Retinal pigment epithelial cell (primary cell): ENCODE measurements around the gene MAN2A1.

Experiments
- DNase-seq: peaks from one replicate; pipeline ENCODE4 v3.0.0-alpha.2; 2010; ENCODE audit warnings: low read depth
- H3K4me3 ChIP-seq: 2 replicates; pipeline ENCODE4 v1.5.1; 2011; ENCODE audit warnings: mild to moderate bottlenecking, low read length, control low read depth, moderate library complexity
- TF ChIP-seq, protein P1 (sequence below): conservative IDR thresholded peaks from 2 replicates; pipeline ENCODE4 v1.5.1; 2011; ENCODE audit warnings: low read depth, low read length, control low read depth, inconsistent platforms

MAN2A1 gene

DNA sequence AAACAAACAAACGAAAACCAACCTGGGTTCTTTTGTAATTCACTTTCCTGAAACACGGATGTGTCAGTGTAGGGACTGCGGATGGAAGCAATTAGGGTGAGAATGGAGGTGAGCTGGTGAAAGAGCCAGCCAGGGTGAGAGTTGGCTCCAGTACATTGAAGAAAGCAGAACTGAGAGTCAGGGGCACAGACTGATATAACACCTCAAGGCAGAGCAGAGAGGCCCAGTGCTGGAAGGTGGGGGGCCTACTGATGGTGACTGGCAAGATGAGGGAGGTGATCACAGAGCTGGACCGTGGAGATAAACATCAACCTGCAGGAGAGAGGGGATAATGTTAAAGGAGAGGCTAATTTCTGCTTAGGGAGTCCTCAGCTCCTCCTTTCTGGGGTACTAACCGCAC lies 221.1 kb downstream of the MAN2A1 start:
- no peak for DNase-seq

DNA sequence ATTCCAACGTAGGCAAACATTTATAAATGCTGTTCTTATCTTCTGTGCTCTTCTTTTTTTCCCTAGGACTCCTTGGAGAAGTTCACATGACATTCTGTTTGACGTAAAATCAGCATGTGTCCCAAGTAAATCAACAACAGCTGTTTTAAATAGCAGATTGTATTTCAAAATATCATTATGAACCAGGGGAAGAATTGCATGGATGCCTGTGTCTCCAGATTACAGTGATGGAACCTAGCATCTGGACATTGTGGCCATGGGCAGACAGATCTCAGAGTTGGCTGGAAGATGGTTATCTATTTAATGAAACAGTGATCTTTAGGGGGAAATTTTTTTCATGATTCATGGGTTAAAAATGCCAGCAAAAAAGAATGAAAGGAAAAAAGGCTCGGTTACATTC lies 222.0 kb downstream of the MAN2A1 start:
- H3K4me3 ChIP-seq: no peak overlapping the region
- TF ChIP-seq, protein P1, sequence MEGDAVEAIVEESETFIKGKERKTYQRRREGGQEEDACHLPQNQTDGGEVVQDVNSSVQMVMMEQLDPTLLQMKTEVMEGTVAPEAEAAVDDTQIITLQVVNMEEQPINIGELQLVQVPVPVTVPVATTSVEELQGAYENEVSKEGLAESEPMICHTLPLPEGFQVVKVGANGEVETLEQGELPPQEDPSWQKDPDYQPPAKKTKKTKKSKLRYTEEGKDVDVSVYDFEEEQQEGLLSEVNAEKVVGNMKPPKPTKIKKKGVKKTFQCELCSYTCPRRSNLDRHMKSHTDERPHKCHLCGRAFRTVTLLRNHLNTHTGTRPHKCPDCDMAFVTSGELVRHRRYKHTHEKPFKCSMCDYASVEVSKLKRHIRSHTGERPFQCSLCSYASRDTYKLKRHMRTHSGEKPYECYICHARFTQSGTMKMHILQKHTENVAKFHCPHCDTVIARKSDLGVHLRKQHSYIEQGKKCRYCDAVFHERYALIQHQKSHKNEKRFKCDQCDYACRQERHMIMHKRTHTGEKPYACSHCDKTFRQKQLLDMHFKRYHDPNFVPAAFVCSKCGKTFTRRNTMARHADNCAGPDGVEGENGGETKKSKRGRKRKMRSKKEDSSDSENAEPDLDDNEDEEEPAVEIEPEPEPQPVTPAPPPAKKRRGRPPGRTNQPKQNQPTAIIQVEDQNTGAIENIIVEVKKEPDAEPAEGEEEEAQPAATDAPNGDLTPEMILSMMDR: no peak
- no peak for DNase-seq

More for the DNA sequence above, 221.1 kb downstream of the MAN2A1 start:
- H3K4me3 ChIP-seq: no peak overlapping the region
- TF ChIP-seq, protein P1: no peak

DNA sequence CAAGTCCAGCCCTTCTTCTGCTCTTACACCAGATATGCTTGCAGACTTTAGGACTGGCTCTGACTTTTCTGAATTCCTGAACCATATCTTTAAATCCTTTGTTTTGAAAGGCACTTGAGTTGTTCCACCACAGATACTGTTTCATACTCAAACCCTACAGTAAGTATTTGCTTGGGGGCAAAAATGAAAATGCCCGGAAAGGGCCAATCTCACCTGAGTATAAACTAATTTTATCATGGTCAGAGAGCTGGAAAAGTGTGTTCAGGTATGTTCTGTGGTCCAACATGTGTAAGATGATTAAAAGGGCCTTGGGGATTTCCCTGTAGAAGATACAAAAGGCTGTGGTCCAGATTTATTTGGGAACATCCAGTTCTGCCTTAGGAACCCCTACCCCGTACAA lies 225.2 kb downstream of the MAN2A1 start:
- H3K4me3 ChIP-seq: no peak overlapping the region
- TF ChIP-seq, protein P1: no peak
- DNase-seq: no peak

DNA sequence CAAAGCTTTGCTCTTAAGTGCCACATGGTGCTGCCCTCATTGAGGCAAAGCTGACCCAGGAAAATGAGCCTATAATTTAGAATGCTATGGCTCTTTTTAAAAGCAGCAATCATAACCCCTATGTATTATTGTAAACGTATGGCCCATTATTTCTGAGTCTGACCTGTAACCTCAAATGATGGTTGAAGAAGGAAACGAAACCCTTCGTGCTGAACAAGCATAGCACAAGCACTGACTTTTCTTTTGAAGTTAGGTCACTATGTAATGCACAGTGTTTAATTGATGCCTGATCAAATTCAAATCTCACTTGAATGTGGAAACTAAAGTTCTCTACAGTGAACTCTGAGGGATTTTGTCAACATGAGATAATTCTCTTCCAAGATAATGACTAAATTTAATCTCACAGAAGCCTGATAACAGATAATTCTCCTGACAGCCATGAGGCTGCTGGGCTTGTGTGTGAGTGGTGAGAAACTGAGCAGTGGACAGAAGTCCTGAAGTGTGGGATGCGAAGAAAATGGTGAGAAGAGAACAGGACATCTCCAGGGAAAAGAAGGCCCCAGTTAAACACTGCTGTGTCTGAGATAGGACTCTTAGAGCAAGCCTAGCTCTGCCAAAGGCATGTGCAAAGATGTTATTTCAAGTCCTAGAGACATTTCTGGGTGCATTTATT lies 226.9 kb downstream of the MAN2A1 start:
- no peak overlapping the region for H3K4me3 ChIP-seq
- no peak for DNase-seq
- TF ChIP-seq, protein P1: no peak
